ENCODE results near the gene MPG.

The MPG gene

GRCh38 chr16:116015-116414, 38.0 kb downstream of the MPG start:
- TF ChIP-seq REST (IDR thresholded peaks at IDR 0.05; ENCODE audit: low read depth) (no peak), USF1 (IDR thresholded peaks at IDR 0.05) (no peak)

GRCh38 chr16:117379-118365, 39.6 kb downstream of the MPG start:
- TF ChIP-seq TAF1 (IDR thresholded peaks at IDR 0.05; ENCODE audit: low read depth) (0 out of 2 replicates have a peak, but pooled peaks have one; percentile 14), USF1 (IDR thresholded peaks at IDR 0.05) (no peak), ZBTB7A (IDR thresholded peaks at IDR 0.05; ENCODE audit: low read depth) (peak; percentile 70; the same call in 1 of the 2 replicates), FOXM1 (IDR thresholded peaks at IDR 0.05; ENCODE audit: borderline replicate concordance, low read depth) (no peak), TEAD4 (IDR thresholded peaks at IDR 0.05) (peak; percentile 59; the same call in 1 of the 2 replicates), RAD21 (IDR thresholded peaks at IDR 0.05; ENCODE audit: low read depth) (peak; percentile 63), MAX (IDR thresholded peaks at IDR 0.05) (0 out of 2 replicates have a peak, but pooled peaks have one; percentile 28), NFIC (IDR thresholded peaks at IDR 0.05) (peak; percentile 91)

GRCh38 chr16:118857-119256, 40.8 kb downstream of the MPG start:
- no peak for TF ChIP-seq YY1 (IDR thresholded peaks at IDR 0.05; ENCODE audit: low read depth)
- TF ChIP-seq MAX (IDR thresholded peaks at IDR 0.05), result no peak
- TF ChIP-seq TCF12 (IDR thresholded peaks at IDR 0.05; ENCODE audit: low read depth), result no peak
- TF ChIP-seq CEBPB (IDR thresholded peaks at IDR 0.05), result no peak
- no peak for TF ChIP-seq ZBTB7A (IDR thresholded peaks at IDR 0.05; ENCODE audit: low read depth)
- TF ChIP-seq USF1 (IDR thresholded peaks at IDR 0.05), result no peak
- no peak for TF ChIP-seq TAF1 (IDR thresholded peaks at IDR 0.05; ENCODE audit: low read depth)

- no peak for TF ChIP-seq TCF12 (IDR thresholded peaks at IDR 0.05; ENCODE audit: low read depth)
- TF ChIP-seq MAX (IDR thresholded peaks at IDR 0.05), result no peak
- TF ChIP-seq RAD21 (IDR thresholded peaks at IDR 0.05; ENCODE audit: low read depth), result no peak
- TF ChIP-seq TEAD4 (IDR thresholded peaks at IDR 0.05), result no peak
- TF ChIP-seq FOXM1 (IDR thresholded peaks at IDR 0.05; ENCODE audit: borderline replicate concordance, low read depth), result no peak
- TF ChIP-seq REST (IDR thresholded peaks at IDR 0.05; ENCODE audit: low read depth), result no peak
- TF ChIP-seq EP300 (IDR thresholded peaks at IDR 0.05; ENCODE audit: borderline replicate concordance), result no peak
- no peak for TF ChIP-seq EGR1 (IDR thresholded peaks at IDR 0.05)
Observed at GRCh38 chr16:119295-119694, 41.3 kb downstream of the MPG start.

- TF ChIP-seq TCF12 (IDR thresholded peaks at IDR 0.05; ENCODE audit: low read depth) (no peak), TAF1 (IDR thresholded peaks at IDR 0.05; ENCODE audit: low read depth) (no peak), NFIC (IDR thresholded peaks at IDR 0.05) (no peak), EGR1 (IDR thresholded peaks at IDR 0.05) (no peak), TEAD4 (IDR thresholded peaks at IDR 0.05) (no peak), EP300 (IDR thresholded peaks at IDR 0.05; ENCODE audit: borderline replicate concordance) (no peak), MAX (IDR thresholded peaks at IDR 0.05) (no peak), ZBTB7A (IDR thresholded peaks at IDR 0.05; ENCODE audit: low read depth) (no peak), FOXM1 (IDR thresholded peaks at IDR 0.05; ENCODE audit: borderline replicate concordance, low read depth) (no peak), CREB1 (IDR thresholded peaks at IDR 0.05; ENCODE audit: low read depth) (no peak), RAD21 (IDR thresholded peaks at IDR 0.05; ENCODE audit: low read depth) (no peak), YY1 (IDR thresholded peaks at IDR 0.05; ENCODE audit: low read depth) (no peak), CEBPB (IDR thresholded peaks at IDR 0.05) (no peak), REST (IDR thresholded peaks at IDR 0.05; ENCODE audit: low read depth) (no peak), USF1 (IDR thresholded peaks at IDR 0.05) (no peak)
Observed at GRCh38 chr16:119835-120491, 41.9 kb downstream of the MPG start.

All from Ishikawa (cell line).